Activated gamma-delta T cell treated with anti-CD3 and anti-CD28 coated beads, Interleukin-2, amount 50 U/mL, for 16 hours (primary cell): Measurements from ENCODE around the gene ACYP1.
A peak's percentile ranks its signal among the peaks of the same experiment; 100 is the strongest.

Experiments used
- DNase-seq: peaks from one replicate; pipeline ENCODE4 v3.0.0-alpha.2; 2020; ENCODE audit warnings: low read depth

ACYP1 gene

DNA sequence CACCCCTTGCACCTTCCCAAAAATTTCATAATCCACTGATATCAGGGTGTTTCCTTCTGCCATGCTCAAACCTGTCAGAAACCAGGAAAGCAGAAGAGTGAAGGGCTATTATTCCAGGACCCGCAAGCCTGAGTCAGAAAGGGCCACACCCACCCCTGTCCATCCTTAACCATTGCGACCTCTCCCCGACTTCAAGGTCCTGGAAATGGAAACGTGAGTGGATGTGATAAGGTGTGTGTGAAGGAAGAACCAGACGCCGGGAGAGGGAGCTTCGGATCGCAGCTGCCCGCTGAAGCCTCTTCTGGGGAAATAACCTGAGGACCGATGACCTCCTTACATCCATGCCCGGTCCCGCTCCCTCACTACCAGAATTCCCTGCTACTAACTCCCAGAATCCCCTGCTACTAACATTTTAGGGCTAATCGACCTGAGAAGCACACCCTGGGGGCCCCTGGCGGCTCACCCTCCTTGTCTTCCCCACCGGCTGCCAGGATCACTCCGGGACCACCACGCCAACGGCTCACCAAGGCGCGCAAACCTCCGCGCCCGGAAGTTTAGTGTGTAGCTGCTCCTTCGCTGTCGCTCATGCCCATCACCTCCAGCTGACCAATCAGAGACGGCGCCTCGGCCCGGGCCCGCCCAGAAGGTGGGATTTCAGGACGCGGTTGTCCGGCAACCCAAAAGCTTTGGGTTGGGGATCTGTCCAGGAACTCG, at the start of gene ACYP1:
TSS of gene ACYP1 (minus strand) at position 534 of the 714 bp plus-strand sequence. CDS start at position 63, 471 bp downstream.
- DNase-seq, result peak; percentile 87

DNA sequence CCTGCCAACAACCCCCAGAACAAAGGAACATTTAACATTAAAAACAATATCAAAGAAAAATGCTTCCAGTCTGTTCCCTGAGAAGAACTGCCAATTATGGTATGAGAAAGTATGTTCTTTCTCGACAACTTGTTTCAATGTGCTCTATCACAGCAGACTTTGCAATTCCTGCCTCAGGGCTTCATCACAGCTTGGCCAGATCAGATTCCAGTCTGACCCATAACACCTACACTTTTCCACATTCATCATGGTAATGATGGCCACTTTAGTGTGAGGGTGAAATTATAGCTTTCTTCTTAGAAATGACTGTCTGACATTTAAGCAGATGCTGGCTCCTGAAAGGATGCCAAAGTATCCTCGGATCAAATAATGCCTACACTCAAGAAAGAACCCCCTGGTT, 46.1 kb upstream of the ACYP1 start:
- DNase-seq, result no peak

DNA sequence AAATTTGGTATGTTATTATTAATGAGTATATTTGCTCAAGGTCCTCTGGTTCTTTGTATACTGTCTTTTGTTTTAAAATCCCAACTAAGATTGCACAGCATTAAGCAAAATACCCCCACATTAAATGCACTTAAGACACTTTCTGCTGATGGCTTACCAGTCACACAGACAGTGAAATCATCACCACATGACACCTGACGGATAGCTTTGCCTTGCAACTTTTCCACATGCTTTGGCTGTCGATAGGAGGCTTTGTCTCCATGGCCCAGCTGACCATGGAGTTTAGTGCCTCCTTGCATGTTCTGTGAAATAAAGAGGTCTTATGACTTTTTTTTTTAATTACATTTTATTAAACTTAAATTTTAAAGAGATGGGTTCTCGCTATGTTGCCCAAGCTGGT, 43.4 kb upstream of the ACYP1 start:
- no peak for DNase-seq

DNA sequence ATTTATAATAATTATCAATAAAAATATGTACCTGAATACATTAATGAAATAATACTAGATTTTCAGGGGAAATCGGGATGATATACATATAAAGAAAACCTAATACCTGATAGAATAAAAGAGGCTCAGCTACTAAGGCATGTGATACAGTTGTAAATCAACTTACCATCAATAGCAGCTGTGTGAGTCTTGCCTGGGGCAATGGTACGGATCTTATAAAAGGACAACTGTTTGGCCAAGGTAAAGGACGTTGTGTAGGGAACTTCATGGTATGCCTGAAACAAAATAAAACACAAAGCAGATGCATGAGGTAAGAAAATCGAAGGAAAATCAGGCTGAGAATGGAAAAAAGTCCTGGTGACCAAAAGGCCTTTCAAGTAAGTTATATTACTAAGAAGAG, 37.7 kb upstream of the ACYP1 start:
- no peak for DNase-seq

DNA sequence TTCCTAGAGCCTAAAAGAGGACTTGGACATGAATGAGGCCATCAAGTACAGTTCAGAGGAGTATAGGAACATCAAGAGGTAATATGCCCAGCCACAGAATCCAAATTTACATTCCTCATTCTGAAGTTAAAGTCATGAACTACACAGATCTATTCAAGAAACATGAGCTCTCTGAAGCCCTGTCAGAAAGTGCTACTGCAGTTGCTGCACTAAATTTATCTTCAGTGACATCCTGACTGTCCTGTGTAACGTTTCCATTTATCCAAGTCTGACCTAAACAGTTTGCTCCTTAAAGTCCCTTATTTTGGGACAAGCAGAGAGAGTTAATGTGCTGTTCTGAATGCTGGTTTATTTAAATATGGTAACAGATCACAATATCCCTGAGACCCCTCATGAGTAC, 34.9 kb upstream of the ACYP1 start:
- no peak for DNase-seq

DNA sequence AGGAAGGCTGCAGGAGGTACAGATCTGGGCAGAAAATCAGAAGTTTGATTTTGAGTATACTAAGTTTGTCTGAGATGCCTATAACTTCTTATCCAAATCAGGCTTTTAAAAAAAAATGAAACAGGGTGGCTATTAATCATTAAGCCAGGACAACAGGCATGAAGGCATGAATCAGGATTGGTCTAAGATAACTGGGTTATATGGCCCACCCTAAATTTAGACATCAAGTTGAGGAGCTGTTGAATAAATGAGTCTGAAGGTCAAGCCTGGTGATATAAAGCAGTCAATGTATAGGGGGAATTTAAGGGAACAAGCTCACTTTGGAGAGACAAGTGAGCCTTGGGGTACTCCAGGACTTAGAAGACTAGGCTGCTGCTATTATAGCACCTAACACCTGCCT, 34.4 kb upstream of the ACYP1 start:
- no peak for DNase-seq

DNA sequence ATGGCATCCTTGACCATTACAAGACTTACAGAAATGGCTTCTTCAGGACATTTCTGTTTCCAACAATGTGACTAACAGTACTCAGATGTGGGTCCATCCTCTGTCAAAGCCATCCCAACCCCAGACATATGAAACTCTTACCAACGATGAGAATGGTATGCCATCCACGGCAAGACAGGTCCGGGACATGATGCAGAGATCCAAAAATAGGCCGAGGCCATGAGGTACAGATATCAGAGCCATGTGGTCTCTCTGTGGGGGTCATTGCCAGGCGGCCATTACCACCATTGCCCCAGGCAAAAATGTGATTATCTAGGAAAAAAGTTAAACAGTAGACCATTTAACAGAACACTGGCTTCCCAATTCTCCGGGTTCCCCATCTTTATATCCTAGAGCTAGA, 33.1 kb upstream of the ACYP1 start:
- DNase-seq, result no peak

DNA sequence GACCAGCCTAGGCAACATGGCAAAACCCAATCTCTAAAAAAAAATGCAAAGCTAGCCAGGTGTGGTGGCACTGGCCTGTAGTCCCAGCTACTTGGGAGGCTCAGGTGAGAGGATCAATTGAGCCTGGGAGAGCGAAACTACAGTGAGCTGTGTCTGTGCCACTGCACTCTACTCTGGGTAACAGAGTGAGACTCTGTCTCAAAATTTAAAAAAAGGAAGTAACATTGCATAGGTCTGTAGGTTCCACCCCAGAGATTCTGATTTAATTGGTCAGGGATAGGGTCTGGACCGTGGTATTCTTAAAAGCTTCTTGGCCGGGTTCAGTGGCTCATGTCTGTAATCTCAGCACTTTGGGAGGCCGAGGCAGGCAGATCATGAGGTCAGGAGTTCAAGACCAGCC, 31.9 kb upstream of the ACYP1 start:
- DNase-seq, result no peak

GRCh38 chr14:75094896-75095295, 31.1 kb upstream of the ACYP1 start:
- no peak for DNase-seq

- no peak for DNase-seq
These were observed 28.9 kb upstream of the ACYP1 start for GRCh38 chr14:75092698-75093097.

DNA sequence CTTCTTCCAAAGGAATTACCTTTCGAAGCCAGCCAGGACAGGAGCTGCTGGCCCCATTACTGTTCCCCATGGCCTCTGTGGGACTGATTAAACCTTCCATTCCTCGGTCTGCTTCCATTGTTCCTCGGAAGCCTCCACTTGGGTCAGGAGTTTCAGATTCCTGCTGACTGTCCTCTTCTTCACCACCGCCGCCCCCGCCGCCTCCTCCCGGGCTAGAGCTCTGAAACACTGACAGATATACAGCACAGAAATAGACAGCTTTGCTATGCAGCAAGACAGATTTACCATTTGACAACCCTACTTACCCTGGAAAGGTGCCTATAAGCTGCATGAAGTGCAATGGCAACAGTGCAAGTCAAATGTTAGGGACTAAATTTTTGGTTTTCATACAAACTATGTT, 27.4 kb upstream of the ACYP1 start:
- DNase-seq, result no peak

DNA sequence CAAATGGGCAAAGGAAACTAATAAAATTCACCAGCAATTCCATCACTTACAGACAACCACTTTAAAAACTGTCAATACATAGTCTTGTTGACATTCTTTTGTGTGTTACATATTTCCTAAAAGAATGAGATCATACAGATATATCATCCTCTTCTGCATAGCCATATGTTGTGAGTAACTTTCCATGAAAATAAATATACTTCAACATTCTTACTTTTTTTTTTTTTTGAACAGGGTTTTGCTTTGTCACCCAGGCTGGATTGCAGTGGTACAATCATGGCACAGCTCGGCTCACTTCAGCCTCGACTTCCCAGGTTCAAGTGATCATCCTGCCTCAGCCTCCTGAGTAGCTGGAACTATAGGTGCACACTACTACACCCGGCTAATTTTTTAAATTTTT, 26.5 kb upstream of the ACYP1 start:
- DNase-seq, result no peak

- DNase-seq, result no peak
These were observed 24.9 kb upstream of the ACYP1 start for GRCh38 chr14:75088566-75089373.

DNA sequence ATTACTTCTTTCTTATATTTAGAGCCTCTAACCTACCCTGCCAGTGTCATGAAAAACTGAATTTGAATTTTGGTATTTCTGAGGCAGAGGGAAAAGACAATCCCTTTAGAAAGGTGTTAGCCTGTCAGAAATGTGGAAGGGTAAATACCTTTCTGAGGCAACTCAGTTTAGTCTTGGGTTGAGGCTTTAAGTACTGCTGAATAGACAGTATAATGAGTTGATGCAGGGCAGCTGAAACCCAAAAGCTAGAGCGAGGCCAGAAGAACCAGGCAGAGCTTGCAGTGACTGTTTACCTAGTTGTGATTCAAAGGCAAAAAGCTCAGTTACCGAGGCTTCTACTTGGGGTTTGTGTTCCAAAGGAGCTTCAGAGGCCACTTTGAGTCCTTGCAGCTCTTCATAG, 24.3 kb upstream of the ACYP1 start:
- no peak for DNase-seq

- no peak for DNase-seq
These were observed 20.7 kb upstream of the ACYP1 start for GRCh38 chr14:75084513-75084912.

GRCh38 chr14:75083271-75083670, 19.4 kb upstream of the ACYP1 start:
- DNase-seq, result no peak

- DNase-seq, result no peak
These were observed 17.9 kb upstream of the ACYP1 start for GRCh38 chr14:75081660-75082229.

DNA sequence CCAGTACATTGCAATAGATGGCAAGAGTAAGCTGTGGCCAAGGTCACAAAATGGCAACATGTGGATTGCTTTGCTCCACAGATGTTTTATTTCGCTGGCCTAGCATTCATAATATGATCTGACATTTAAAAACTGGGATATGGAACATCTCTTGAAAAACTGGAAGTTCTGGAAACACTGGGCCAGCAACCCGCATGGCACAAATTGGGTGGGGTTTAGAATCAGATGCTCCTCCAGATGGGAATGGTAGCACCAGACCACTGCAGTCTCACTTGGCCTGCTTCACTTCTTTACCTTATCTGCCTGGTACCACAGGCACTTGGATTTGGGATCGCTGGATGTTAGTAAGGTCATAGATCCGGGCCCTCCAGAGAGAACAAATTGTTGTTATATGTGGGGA, 15.7 kb upstream of the ACYP1 start:
- no peak for DNase-seq

DNA sequence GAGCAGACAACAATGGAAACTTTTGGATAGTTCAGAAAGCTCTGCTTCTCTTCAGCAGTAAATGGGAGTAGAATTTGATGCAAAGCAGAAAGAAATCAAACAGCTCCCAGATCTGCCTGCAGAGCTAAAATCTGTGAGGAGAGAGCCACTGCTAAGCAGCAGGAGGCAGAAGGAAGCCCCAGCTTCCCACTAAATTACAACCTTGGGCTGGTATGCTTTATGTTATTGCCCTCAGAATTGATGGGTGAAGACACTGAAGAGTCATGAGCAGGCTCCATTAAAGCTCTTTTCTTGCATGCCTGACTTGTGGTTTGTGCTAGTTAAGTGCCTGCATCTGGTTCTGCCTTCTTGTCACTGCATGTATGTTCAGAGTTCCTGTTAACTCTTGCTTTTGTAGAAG, 14.0 kb upstream of the ACYP1 start:
- DNase-seq, result no peak

- DNase-seq, result no peak
These were observed 6.6 kb upstream of the ACYP1 start for GRCh38 chr14:75070383-75070782.

DNA sequence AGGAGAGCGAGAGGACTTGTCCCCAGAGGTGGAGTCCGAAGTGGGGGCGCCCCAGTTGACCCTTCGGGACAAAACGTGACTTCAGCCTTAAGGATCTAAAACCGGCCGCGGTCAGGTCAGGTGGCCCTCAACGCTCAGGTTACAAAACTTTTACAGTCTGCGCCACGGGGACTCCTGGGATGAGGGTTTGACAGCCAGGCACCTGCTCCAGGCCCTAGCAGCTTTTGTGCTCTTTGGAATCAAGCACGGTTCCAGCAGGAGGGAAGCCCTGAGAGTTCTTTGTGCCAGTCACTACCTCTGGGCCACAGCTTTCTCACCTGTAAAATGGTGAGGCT, 6.0 kb upstream of the ACYP1 start:
- DNase-seq, result no peak

DNA sequence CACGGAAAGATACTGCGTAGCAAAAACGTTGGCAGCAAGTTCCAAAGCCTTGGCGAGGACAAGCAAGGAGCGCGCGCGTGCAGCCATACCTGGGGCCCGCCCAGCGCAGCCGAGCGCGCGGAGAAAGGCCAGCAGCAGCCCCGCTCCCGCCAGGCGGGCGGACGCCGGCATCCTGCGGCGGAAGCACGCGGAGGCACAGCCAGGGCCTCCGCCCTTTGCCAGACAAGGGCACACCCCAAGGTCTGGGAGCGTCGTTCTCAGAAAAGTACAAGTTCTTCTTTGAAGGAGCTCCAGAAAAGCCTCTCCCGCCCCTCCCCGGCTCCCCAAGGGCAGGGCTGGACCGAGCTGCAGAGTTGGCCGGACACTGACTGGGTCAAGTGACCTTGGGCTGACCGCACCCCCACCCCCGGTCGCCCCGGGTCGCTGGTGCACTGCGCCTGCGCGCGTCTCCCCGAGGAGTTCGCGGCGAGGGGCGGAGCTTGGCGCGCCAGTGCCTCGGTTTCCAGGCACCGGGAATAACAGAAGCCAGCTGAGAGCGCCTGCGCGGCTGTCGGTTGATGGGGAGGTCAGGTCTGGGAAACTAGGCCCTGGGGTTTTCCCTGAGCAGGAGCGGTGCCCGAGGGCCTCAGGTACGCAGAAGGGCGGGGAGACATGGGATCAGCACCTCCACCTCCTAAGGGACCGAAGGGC, 5.4 kb upstream of the ACYP1 start, which contains the start of gene ZC2HC1C:
TSS of gene ZC2HC1C (plus strand) at position 521 of the 690 bp plus-strand sequence. CDS start 933 bp downstream, outside the sequence.
- DNase-seq, result peak; percentile 20
